Measurements from ENCODE around the gene PLAC8. TPM values are rescaled to one million over a fixed set of nuclear protein-coding genes. Genes with fewer than 3 reads are reported as not detected.

The PLAC8 gene
- total and polyA plus RNA-seq, 2 of the 4 experiments (the other 2 are of a cell fraction) = not detected

DNA sequence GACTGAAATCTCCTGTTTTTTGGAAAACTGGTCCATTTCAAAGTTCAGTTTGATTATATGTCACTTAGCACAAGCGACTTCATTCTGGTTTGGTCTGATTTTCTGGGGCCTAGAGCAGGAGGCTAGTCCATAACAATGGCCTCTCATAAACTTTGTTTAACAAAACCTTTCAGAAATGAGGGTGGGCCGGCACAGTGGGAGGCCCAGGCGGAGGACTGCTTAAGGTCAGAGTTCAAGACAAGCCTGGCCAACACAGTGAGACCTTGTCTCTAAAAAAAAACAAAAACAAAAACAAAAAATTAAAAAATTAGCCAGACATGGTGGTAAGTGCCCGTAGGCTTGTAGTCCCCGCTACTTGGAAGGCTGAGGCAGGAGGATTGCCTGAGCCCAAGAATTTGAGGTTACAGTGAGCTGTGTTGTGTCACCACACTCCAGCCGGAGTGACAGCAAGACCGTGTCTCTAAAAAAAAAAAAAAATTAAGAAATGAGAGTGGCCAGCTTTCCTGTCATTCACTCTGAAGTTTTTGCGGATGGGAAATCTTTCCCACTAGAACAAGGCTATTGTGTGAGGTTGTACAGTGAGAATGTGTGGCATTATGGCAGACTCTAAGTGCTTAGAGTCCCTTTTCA lies 1.2 kb upstream of the PLAC8 start:
- Histone ChIP-seq H2AK9ac (replicated peaks; ENCODE audit: low read depth, low read length, poor library complexity) (no peak overlapping the region), H3K14ac (replicated peaks; ENCODE audit: low read depth, low read length) (no peak overlapping the region), H3K4me3 (ENCODE audit: insufficient read depth, low read depth, low read length) (no peak overlapping the region), H2AFZ (replicated peaks; ENCODE audit: low read length, poor library complexity) (no peak overlapping the region), H2BK15ac (ENCODE audit: low read depth, low read length) (no peak overlapping the region), H4K5ac (ENCODE audit: low read depth, low read length) (no peak overlapping the region), H3K27ac (ENCODE audit: insufficient read depth, low read length) (no peak overlapping the region), H3K36me3 (ENCODE audit: control insufficient read depth, insufficient read depth, low read length) (no peaks in the 10 kb centered on the region), H4K20me1 (ENCODE audit: insufficient read depth, low read length) (no peaks in the 10 kb centered on the region), H4K8ac (ENCODE audit: low read depth in 2 of 2, low read length in 2 of 2) (peak overlapping the region in 1 of 2 experiments; percentile 24; a peak in 1 of 4 replicates), H2BK20ac (ENCODE audit: low read depth, low read length) (0 out of 2 replicates have a peak overlapping the region, but pooled peaks have one; percentile 66), H3K4ac (ENCODE audit: low read depth, low read length) (0 out of 2 replicates have a peak overlapping the region, but pooled peaks have one; percentile 10), H4K91ac (ENCODE audit: insufficient read depth, low read depth, low read length) (no peak overlapping the region), H3K4me2 (ENCODE audit: low read depth, low read length) (no peak overlapping the region), H3K4me1 (ENCODE audit: control insufficient read depth, insufficient read depth, low read length) (peaks cover 1% of the 10 kb centered on the region; the same call in 1 of the 2 replicates), H3K9me1 (ENCODE audit: insufficient read depth, low read length) (no peaks in the 10 kb centered on the region), H3K79me1 (ENCODE audit: low read depth in 1 of 2, low read length in 2 of 2) (no peaks in the 10 kb centered on the region), H2AK5ac (ENCODE audit: low read depth, low read length) (no peak overlapping the region; the same call in 1 of the 2 replicates), H3K27me3 (ENCODE audit: control insufficient read depth, insufficient read depth, low read length) (no peaks in the 10 kb centered on the region), H3K18ac (ENCODE audit: low read depth, low read length) (no peak overlapping the region), H3K23ac (ENCODE audit: low read depth, low read length) (no peak overlapping the region), H2BK120ac (ENCODE audit: low read depth, low read length) (peak overlapping the region; percentile 0; the same call in 1 of the 2 replicates), H2BK5ac (ENCODE audit: low read depth, low read length, poor library complexity, severe bottlenecking) (no peak overlapping the region), H3K56ac (ENCODE audit: extremely low read depth, insufficient read depth, low read length) (no peak overlapping the region), H3K9ac (ENCODE audit: low read depth, low read length) (no peak overlapping the region), H3K9me3 (ENCODE audit: control insufficient read depth, insufficient read depth, low read length) (no peaks in the 10 kb centered on the region)
- 93% methylated on average over 3 of the region's 8 CpGs; no CpG with 5 or more reads in 1 of the 2 experiments for WGBS, 2 experiments (ENCODE audit: extremely low coverage in 2 of 2, insufficient read length in 1 of 2)
- DNase-seq (no peak), ATAC-seq (ENCODE audit: low read depth) (no peak)
- TF ChIP-seq, protein P1, sequence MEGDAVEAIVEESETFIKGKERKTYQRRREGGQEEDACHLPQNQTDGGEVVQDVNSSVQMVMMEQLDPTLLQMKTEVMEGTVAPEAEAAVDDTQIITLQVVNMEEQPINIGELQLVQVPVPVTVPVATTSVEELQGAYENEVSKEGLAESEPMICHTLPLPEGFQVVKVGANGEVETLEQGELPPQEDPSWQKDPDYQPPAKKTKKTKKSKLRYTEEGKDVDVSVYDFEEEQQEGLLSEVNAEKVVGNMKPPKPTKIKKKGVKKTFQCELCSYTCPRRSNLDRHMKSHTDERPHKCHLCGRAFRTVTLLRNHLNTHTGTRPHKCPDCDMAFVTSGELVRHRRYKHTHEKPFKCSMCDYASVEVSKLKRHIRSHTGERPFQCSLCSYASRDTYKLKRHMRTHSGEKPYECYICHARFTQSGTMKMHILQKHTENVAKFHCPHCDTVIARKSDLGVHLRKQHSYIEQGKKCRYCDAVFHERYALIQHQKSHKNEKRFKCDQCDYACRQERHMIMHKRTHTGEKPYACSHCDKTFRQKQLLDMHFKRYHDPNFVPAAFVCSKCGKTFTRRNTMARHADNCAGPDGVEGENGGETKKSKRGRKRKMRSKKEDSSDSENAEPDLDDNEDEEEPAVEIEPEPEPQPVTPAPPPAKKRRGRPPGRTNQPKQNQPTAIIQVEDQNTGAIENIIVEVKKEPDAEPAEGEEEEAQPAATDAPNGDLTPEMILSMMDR (conservative IDR thresholded peaks at IDR 0.05; ENCODE audit: low read depth, low read length) = no peak
- TF ChIP-seq RFX5 (IDR thresholded peaks at IDR 0.05; ENCODE audit: low read depth, low read length) (no peak), CHD1 (IDR thresholded peaks at IDR 0.05; ENCODE audit: low read depth, low read length) (no peak), CEBPB (IDR thresholded peaks at IDR 0.05; ENCODE audit: low read depth, low read length) (no peak), SMC3 (IDR thresholded peaks at IDR 0.05; ENCODE audit: low read depth, low read length) (no peak), MXI1 (IDR thresholded peaks at IDR 0.05; ENCODE audit: borderline replicate concordance, low read depth, low read length) (no peak), RCOR1 (IDR thresholded peaks at IDR 0.05; ENCODE audit: insufficient replicate concordance, low read length) (no peak), MAFK (IDR thresholded peaks at IDR 0.05; ENCODE audit: low read depth, low read length) (no peak), RAD21 (IDR thresholded peaks at IDR 0.05; ENCODE audit: low read length) (no peak), MAZ (IDR thresholded peaks at IDR 0.05; ENCODE audit: borderline replicate concordance, low read depth, low read length) (no peak), POLR2A (IDR thresholded peaks at IDR 0.05; ENCODE audit: low read depth, low read length) (no peak), BHLHE40 (IDR thresholded peaks at IDR 0.05; ENCODE audit: low read depth, low read length) (no peak), NFE2L2 (IDR thresholded peaks at IDR 0.05; ENCODE audit: low read depth, low read length) (no peak), FOS (IDR thresholded peaks at IDR 0.05; ENCODE audit: low read depth, low read length) (no peak)
- TF ChIP-seq, protein P2, sequence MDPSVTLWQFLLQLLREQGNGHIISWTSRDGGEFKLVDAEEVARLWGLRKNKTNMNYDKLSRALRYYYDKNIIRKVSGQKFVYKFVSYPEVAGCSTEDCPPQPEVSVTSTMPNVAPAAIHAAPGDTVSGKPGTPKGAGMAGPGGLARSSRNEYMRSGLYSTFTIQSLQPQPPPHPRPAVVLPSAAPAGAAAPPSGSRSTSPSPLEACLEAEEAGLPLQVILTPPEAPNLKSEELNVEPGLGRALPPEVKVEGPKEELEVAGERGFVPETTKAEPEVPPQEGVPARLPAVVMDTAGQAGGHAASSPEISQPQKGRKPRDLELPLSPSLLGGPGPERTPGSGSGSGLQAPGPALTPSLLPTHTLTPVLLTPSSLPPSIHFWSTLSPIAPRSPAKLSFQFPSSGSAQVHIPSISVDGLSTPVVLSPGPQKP (IDR thresholded peaks at IDR 0.05; ENCODE audit: borderline replicate concordance, low read depth, low read length) = no peak
- TF ChIP-seq, protein P3, sequence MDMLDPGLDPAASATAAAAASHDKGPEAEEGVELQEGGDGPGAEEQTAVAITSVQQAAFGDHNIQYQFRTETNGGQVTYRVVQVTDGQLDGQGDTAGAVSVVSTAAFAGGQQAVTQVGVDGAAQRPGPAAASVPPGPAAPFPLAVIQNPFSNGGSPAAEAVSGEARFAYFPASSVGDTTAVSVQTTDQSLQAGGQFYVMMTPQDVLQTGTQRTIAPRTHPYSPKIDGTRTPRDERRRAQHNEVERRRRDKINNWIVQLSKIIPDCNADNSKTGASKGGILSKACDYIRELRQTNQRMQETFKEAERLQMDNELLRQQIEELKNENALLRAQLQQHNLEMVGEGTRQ (IDR thresholded peaks at IDR 0.05; ENCODE audit: low read depth, low read length) = no peak
- intact Hi-C loops (cut with micrococcal nuclease) = no loop called here
- dilution Hi-C loops (cut with HindIII; ENCODE audit: low sequenced_read_pairs, unreplicated experiment) = no loop called here
- in situ Hi-C loops (cut with MboI; ENCODE audit: low sequenced_read_pairs) = no loop called here
- ChIA-PET POLR2A (ENCODE audit: unreplicated experiment) (no interaction called here), CTCF (interaction anchor here (0.8 to 1.3 kb wide), 2 partner anchors 35 to 145 kb away, joined by 3 to 4 read pairs; no protein-coding TSS in a partner anchor)
- BruUV-seq (replicated peaks) = no TSS peak

Measured in IMR-90 (cell line).